HCT116 (cell line): ENCODE measurements around the gene MLLT6. TPM values are rescaled to one million over a fixed set of nuclear protein-coding genes. Genes with fewer than 3 reads are reported as not detected.

ENCODE experiments used
- ATAC-seq: fragments of 200-7000 bp; cut with Tn5 transposase; 2 replicates; pipeline ENCODE4 v1.9.1; 2020; ENCODE audit warnings: mild to moderate bottlenecking, moderate library complexity
- BruUV-seq: library from RNA; stranded (reverse); fragments of 400-500 nt; replicated peaks from 2 replicates; lab custom pipeline; 2021; lab: Mats Ljungman, UMichigan
- CTCF ChIA-PET: fragments of 300-600 bp; sonication (Branson Sonifier 250); formaldehyde crosslinking; loops from one replicate; lab custom pipeline; 2021; ENCODE audit warnings: antibody characterized with exemption; lab: Charles Lee
- POLR2A ChIA-PET: fragments of 300-600, 350-600 bp; sonication (Branson Sonifier 250); formaldehyde crosslinking; loops from one replicate; lab custom pipeline; 2021; ENCODE audit warnings: antibody characterized with exemption; lab: Charles Lee
- RAD21 ChIA-PET, 2 experiments: fragments of 300-600 bp; sonication (Branson Sonifier 250); formaldehyde crosslinking; loops; one replicate each; lab custom pipeline; 2023; ENCODE audit warnings: low total read pairs in 2 of 2; ENCODE audit not compliant: uncharacterized antibody in 2 of 2, unreplicated experiment in 2 of 2, low non-redundant PET in 1 of 2; lab: Charles Lee
- DNase-seq: peaks from one replicate; pipeline ENCODE4 v3.0.0-alpha.2; 2010; ENCODE audit warnings: low read depth, low spot score
- H2AFZ ChIP-seq: fragments of 200-600 bp; shearing (Covaris generic), sonication (generic); 2 replicates; pipeline ENCODE4 v1.6.1; 2017; ENCODE audit warnings: low read depth, mixed run types, mixed read lengths, antibody characterized with exemption, low read length; ENCODE audit not compliant: poor library complexity, severe bottlenecking
- H3K27ac ChIP-seq: 2 replicates; pipeline ENCODE4 v1.5.1; 2012; ENCODE audit warnings: low read depth, low read length
- H3K27me3 ChIP-seq: fragments of 200-600 bp; sonication (generic); 2 replicates; pipeline ENCODE4 v1.6.1; 2016; ENCODE audit warnings: mixed run types, low read length, mixed read lengths; ENCODE audit not compliant: insufficient read depth
- H3K36me3 ChIP-seq, 2 experiments: fragments of 200-500 bp in 1 of 2; fragments of 200-600 bp in 1 of 2; sonication (Bioruptor generic) in 1 of 2; sonication (generic) in 1 of 2; 2 replicates each; pipeline versions ENCODE4 v1.5.1 to v1.6.1; 2014 to 2016; ENCODE audit warnings: low read length in 2 of 2, inconsistent platforms in 1 of 2, mixed read lengths in 1 of 2, mixed run types in 1 of 2; ENCODE audit not compliant: insufficient read depth in 2 of 2, control insufficient read depth in 1 of 2
- H3K4me1 ChIP-seq, 2 experiments: fragments of 200-600 bp in 1 of 2; sonication (generic) in 1 of 2; 2 replicates each; pipeline versions ENCODE4 v1.5.1 to v1.6.1; 2012 to 2017; ENCODE audit warnings: low read length in 2 of 2, inconsistent platforms in 1 of 2, mild to moderate bottlenecking in 1 of 2, mixed read lengths in 1 of 2, mixed run types in 1 of 2, moderate library complexity in 1 of 2; ENCODE audit not compliant: insufficient read depth in 2 of 2, control insufficient read depth in 1 of 2
- H3K4me2 ChIP-seq: fragments of 200-600 bp; sonication (generic); 2 replicates; pipeline ENCODE4 v1.6.1; 2017; ENCODE audit warnings: mixed run types, low read length, mixed read lengths
- H3K4me3 ChIP-seq, 2 experiments: fragments of 200-600 bp in 1 of 2; sonication (generic) in 1 of 2; replicated peaks in 1 of 2; 2 replicates each; pipeline ENCODE4 v1.5.1; 2011 to 2016; ENCODE audit warnings: low read length in 2 of 2, control low read depth in 1 of 2, low read depth in 1 of 2, mild to moderate bottlenecking in 1 of 2, mixed read lengths in 1 of 2, mixed run types in 1 of 2
- H3K79me2 ChIP-seq: fragments of 200-600 bp; sonication (generic); 2 replicates; pipeline ENCODE4 v1.6.1; 2017; ENCODE audit warnings: mild to moderate bottlenecking, mixed run types, low read length, moderate library complexity, mixed read lengths; ENCODE audit not compliant: insufficient read depth
- H3K9ac ChIP-seq: fragments of 200-600 bp; sonication (generic); 2 replicates; pipeline ENCODE4 v1.6.1; 2016; ENCODE audit warnings: low read length, mixed read lengths
- H3K9me2 ChIP-seq: fragments of 200-600 bp; sonication (generic), shearing (Covaris generic); 2 replicates; pipeline ENCODE4 v1.6.1; 2017; ENCODE audit warnings: mixed run types, mild to moderate bottlenecking, moderate library complexity; ENCODE audit not compliant: insufficient read depth
- H3K9me3 ChIP-seq, 2 experiments: fragments of 200-500 bp in 1 of 2; fragments of 200-600 bp in 1 of 2; sonication (Bioruptor generic) in 1 of 2; sonication (generic) in 1 of 2; 2 replicates each; pipeline ENCODE4 v1.6.1; 2014 to 2017; ENCODE audit warnings: low read length in 2 of 2, mixed read lengths in 2 of 2, inconsistent platforms in 1 of 2, low read depth in 1 of 2, mild to moderate bottlenecking in 1 of 2, mixed run types in 1 of 2, moderate library complexity in 1 of 2; ENCODE audit not compliant: control insufficient read depth in 1 of 2, insufficient read depth in 1 of 2
- H4K20me1 ChIP-seq: fragments of 200-600 bp; sonication (generic), shearing (Covaris generic); 2 replicates; pipeline ENCODE4 v1.6.1; 2017; ENCODE audit warnings: mixed run types, mild to moderate bottlenecking, moderate library complexity; ENCODE audit not compliant: insufficient read depth
- ATF3 ChIP-seq: IDR thresholded peaks from 2 replicates; pipeline ENCODE4 v1.6.1; 2012
- EGR1 ChIP-seq: IDR thresholded peaks from 2 replicates; pipeline ENCODE4 v1.6.1; 2012; ENCODE audit warnings: low read depth
- ELF1 ChIP-seq: IDR thresholded peaks from 2 replicates; pipeline ENCODE4 v1.6.1; 2012; ENCODE audit warnings: low read depth, borderline replicate concordance
- EZH2 ChIP-seq: fragments of 200-600 bp; sonication (generic); IDR thresholded peaks from 2 replicates; pipeline ENCODE4 v1.6.1; 2017; ENCODE audit warnings: antibody characterized with exemption, mixed run types
- FOSL1 ChIP-seq: IDR thresholded peaks from 2 replicates; pipeline ENCODE4 v1.6.1; 2012; ENCODE audit warnings: low read depth
- JUND ChIP-seq: IDR thresholded peaks from 2 replicates; pipeline ENCODE4 v1.6.1; 2012
- POLR2A ChIP-seq: IDR thresholded peaks from 2 replicates; pipeline ENCODE4 v1.7.0; 2011; ENCODE audit warnings: borderline replicate concordance; ENCODE audit not compliant: insufficient read depth, insufficient read length; ENCODE audit errors: extremely low read depth
- POLR2AphosphoS5 ChIP-seq: IDR thresholded peaks from 2 replicates; pipeline ENCODE4 v1.6.1; 2011; ENCODE audit warnings: mild to moderate bottlenecking, low read depth, low read length, moderate library complexity
- REST ChIP-seq: IDR thresholded peaks from 2 replicates; pipeline ENCODE4 v1.6.1; 2012; ENCODE audit warnings: low read depth
- SIN3A ChIP-seq: IDR thresholded peaks from 2 replicates; pipeline ENCODE4 v1.6.1; 2012; ENCODE audit warnings: low read depth
- SP1 ChIP-seq: IDR thresholded peaks from 2 replicates; pipeline ENCODE4 v1.6.1; 2012; ENCODE audit warnings: low read depth
- ZBTB33 ChIP-seq: IDR thresholded peaks from 2 replicates; pipeline ENCODE4 v1.6.1; 2011; ENCODE audit warnings: mild to moderate bottlenecking, low read length, moderate library complexity; ENCODE audit not compliant: insufficient replicate concordance; ENCODE audit errors: extremely low read depth
- ZNF274 ChIP-seq: fragments of 200-500 bp; sonication (Bioruptor generic); IDR thresholded peaks from 2 replicates; pipeline ENCODE4 v1.6.1; 2014; ENCODE audit warnings: mild to moderate bottlenecking, low read depth, low read length, inconsistent platforms
- intact Hi-C: fragments of 100-400 bp; cut with micrococcal nuclease; formaldehyde crosslinking; loops from 2 replicates; pipeline ENCODE4 v1.10.0; 2022
- total RNA-seq: library from RNA; stranded (reverse); gene quantifications from one replicate; pipeline ENCODE4 v1.2.1, GENCODE V29; 2021; ENCODE audit not compliant: unreplicated experiment

Gene MLLT6
- total RNA-seq, 1 experiment from 2014 or later, result 110 TPM

- TF ChIP-seq POLR2A (no peak), ZNF274 (no peak)
These were observed 35.7 kb downstream of the MLLT6 start (continued) for GRCh38 chr17:38740806-38741205.

GRCh38 chr17:38741461-38741860 is 36.4 kb downstream of the MLLT6 start:
- peaks cover 18 to 24% of the 10 kb centered on the region in 2 experiments for H3K4me1 ChIP-seq
- CTCF ChIA-PET, result no interaction called here
- DNase-seq, result no peak
- no peaks in the 10 kb centered on the region for H3K27me3 ChIP-seq
- no peaks in the 10 kb centered on the region for H4K20me1 ChIP-seq
- H3K79me2 ChIP-seq, result peaks cover 59% of the 10 kb centered on the region
- TF ChIP-seq POLR2A (no peak), ZNF274 (no peak), EZH2 (no peak), FOSL1 (no peak), ZBTB33 (no peak), JUND (no peak), ELF1 (no peak), REST (no peak), ATF3 (no peak), SIN3A (no peak), POLR2AphosphoS5 (no peak), SP1 (no peak), EGR1 (no peak)
- no peaks in the 10 kb centered on the region for H3K9me2 ChIP-seq
- intact Hi-C loops, result no loop called here
- POLR2A ChIA-PET, result no interaction called here
- H3K27ac ChIP-seq, result no peak overlapping the region
- RAD21 ChIA-PET, result no interaction called here
- no TSS peak for BruUV-seq
- no peak for ATAC-seq
- H3K9me3 ChIP-seq, result no peaks in the 10 kb centered on the region
- H3K4me3 ChIP-seq, result no peak overlapping the region
- no peak overlapping the region for H3K9ac ChIP-seq
- peaks cover 13 to 16% of the 10 kb centered on the region in 2 experiments; a peak in 3 of 4 replicates for H3K36me3 ChIP-seq
- H3K4me2 ChIP-seq, result no peak overlapping the region
- no peak overlapping the region for H2AFZ ChIP-seq
